ENCODE data around the gene NEK7.

- TF ChIP-seq CTCF (IDR thresholded peaks at IDR 0.05; ENCODE audit: low read length) (no peak), EZH2 (IDR thresholded peaks at IDR 0.05; ENCODE audit: borderline replicate concordance, low read length) (no peak)
These were observed 36.9 kb upstream of the NEK7 start for GRCh38 chr1:198119906-198120305.

All from OCI-LY1 (cell line).